PC-3 (cell line): ENCODE data around the gene UMAD1. TPM values are rescaled to one million over a fixed set of nuclear protein-coding genes. Genes with fewer than 3 reads are reported as not detected.

Experiments used
- ATAC-seq: fragments of 200-7000 bp; cut with Tn5 transposase; 2 replicates; pipeline ENCODE4 v1.9.1; 2020; ENCODE audit warnings: mild to moderate bottlenecking, moderate library complexity
- BruUV-seq: library from RNA; stranded (reverse); fragments of 400-500 nt; replicated peaks from 2 replicates; lab custom pipeline; 2021; lab: Mats Ljungman, UMichigan
- CTCF ChIA-PET: fragments of 300-600 bp; sonication (Branson Sonifier 250); formaldehyde crosslinking; loops from one replicate; lab custom pipeline; 2022; ENCODE audit warnings: antibody characterized with exemption; lab: Charles Lee
- POLR2A ChIA-PET: fragments of 300-600 bp; sonication (Branson Sonifier 250); formaldehyde crosslinking; loops from one replicate; lab custom pipeline; 2022; ENCODE audit warnings: antibody characterized with exemption; ENCODE audit not compliant: unreplicated experiment; lab: Charles Lee
- DNase-seq: peaks from one replicate; pipeline ENCODE4 v3.0.0-alpha.2; 2015
- H2AFZ ChIP-seq: fragments of 300-600 bp; sonication (generic); 2 replicates; pipeline ENCODE4 v1.6.0; 2016; ENCODE audit warnings: antibody characterized with exemption, low read length
- H3F3A ChIP-seq: fragments of 300-600 bp; sonication (generic); one replicate; pipeline ENCODE4 v1.6.0; 2017; ENCODE audit warnings: antibody characterized with exemption, low read length, control low read depth, mild to moderate bottlenecking; ENCODE audit not compliant: unreplicated experiment
- H3K27ac ChIP-seq: fragments of 300-600 bp; sonication (generic); 2 replicates; pipeline ENCODE4 v1.5.1; 2016; ENCODE audit warnings: mild to moderate bottlenecking, low read length
- H3K27me3 ChIP-seq: fragments of 300-600 bp; sonication (generic); 2 replicates; pipeline ENCODE4 v1.6.1; 2016; ENCODE audit warnings: low read length, mixed read lengths
- H3K36me3 ChIP-seq: fragments of 300-600 bp; sonication (generic); 2 replicates; pipeline ENCODE4 v1.6.1; 2016; ENCODE audit warnings: low read depth, mixed run types, low read length, mixed read lengths
- H3K4me1 ChIP-seq: fragments of 300-600 bp; sonication (generic); 2 replicates; pipeline ENCODE4 v1.5.1; 2016; ENCODE audit warnings: low read length; ENCODE audit not compliant: insufficient read depth
- H3K4me2 ChIP-seq: fragments of 300-600 bp; sonication (generic); 2 replicates; pipeline ENCODE4 v1.6.0; 2016; ENCODE audit warnings: low read length
- H3K4me3 ChIP-seq: fragments of 300-600 bp; sonication (generic); 2 replicates; pipeline ENCODE4 v1.5.1; 2016; ENCODE audit warnings: mild to moderate bottlenecking, low read length, mixed read lengths
- H3K79me2 ChIP-seq: fragments of 300-600 bp; sonication (generic); 2 replicates; pipeline ENCODE4 v1.6.1; 2017; ENCODE audit warnings: low read length, mixed read lengths
- H3K9ac ChIP-seq: fragments of 300-600 bp; sonication (generic); 2 replicates; pipeline ENCODE4 v1.6.0; 2016; ENCODE audit warnings: mild to moderate bottlenecking, low read length
- H3K9me2 ChIP-seq: fragments of 300-600 bp; sonication (generic); replicated peaks from 2 replicates; pipeline ENCODE4 v1.6.1; 2016; ENCODE audit warnings: mixed run types, low read length, mixed read lengths
- H3K9me3 ChIP-seq: fragments of 300-600 bp; sonication (generic); 2 replicates; pipeline ENCODE4 v1.6.1; 2016; ENCODE audit warnings: low read length, mixed read lengths
- H4K20me1 ChIP-seq: fragments of 300-600 bp; sonication (generic); 2 replicates; pipeline ENCODE4 v1.6.1; 2016; ENCODE audit warnings: low read length, mixed read lengths
- CTCF ChIP-seq: fragments of 300-600 bp; sonication (generic); conservative IDR thresholded peaks from 2 replicates; pipeline ENCODE4 v1.5.1; 2017; ENCODE audit warnings: antibody characterized with exemption, low read depth, mild to moderate bottlenecking, low read length
- EZH2 ChIP-seq: fragments of 300-600 bp; sonication (generic); IDR thresholded peaks from one replicate; pipeline ENCODE4 v1.6.1; 2017; ENCODE audit warnings: antibody characterized with exemption, mild to moderate bottlenecking, low read length; ENCODE audit not compliant: unreplicated experiment
- EZH2phosphoT487 ChIP-seq: fragments of 300-600 bp; sonication (generic); IDR thresholded peaks from 2 replicates; pipeline ENCODE4 v1.6.1; 2018; ENCODE audit warnings: mild to moderate bottlenecking, antibody characterized with exemption, low read length, borderline replicate concordance
- intact Hi-C: fragments of 100-400 bp; cut with micrococcal nuclease; formaldehyde crosslinking; loops from 2 replicates; pipeline ENCODE4 v1.9.0; 2023
- total RNA-seq: library from RNA; depleted of rRNA; stranded (reverse); fragments of >200 nt; gene quantifications from 2 replicates; pipeline ENCODE4 v1.2.3, GENCODE V29; 2014

The UMAD1 gene
- total RNA-seq, 1 experiment from 2014 or later = 8.9 TPM

- ChIA-PET CTCF (no interaction called here), POLR2A (no interaction called here)
- H3K79me2 ChIP-seq = peaks cover 40% of the 10 kb centered on the region
- no peak overlapping the region for H3K4me2 ChIP-seq
- TF ChIP-seq CTCF (no peak), EZH2 (no peak), EZH2phosphoT487 (no peak)
- no peak overlapping the region for H2AFZ ChIP-seq
- no peak overlapping the region for H3K4me3 ChIP-seq
- H3K27me3 ChIP-seq = no peaks in the 10 kb centered on the region
- peaks cover 14% of the 10 kb centered on the region for H3K4me1 ChIP-seq
- no peaks in the 10 kb centered on the region for H3K9me3 ChIP-seq
- no peaks in the 10 kb centered on the region for H3K9me2 ChIP-seq
- ATAC-seq (no peak), DNase-seq (no peak)
- H3K36me3 ChIP-seq = no peaks in the 10 kb centered on the region
- H3F3A ChIP-seq = no peaks in the 10 kb centered on the region
- no peaks in the 10 kb centered on the region for H4K20me1 ChIP-seq
- no peak overlapping the region for H3K9ac ChIP-seq
- no TSS peak for BruUV-seq
- no peak overlapping the region for H3K27ac ChIP-seq
- intact Hi-C loops = no loop called here
Measured at GRCh38 chr7:7650682-7651206, 10.2 kb downstream of the UMAD1 start.

GRCh38 chr7:7651479-7651878 is 10.9 kb downstream of the UMAD1 start:
- Histone ChIP-seq H3F3A (no peaks in the 10 kb centered on the region), H3K79me2 (peaks cover 40% of the 10 kb centered on the region), H3K9me3 (no peaks in the 10 kb centered on the region), H2AFZ (no peak overlapping the region), H3K36me3 (no peaks in the 10 kb centered on the region), H3K9me2 (no peaks in the 10 kb centered on the region), H3K9ac (no peak overlapping the region), H3K4me1 (peaks cover 14% of the 10 kb centered on the region), H3K4me3 (no peak overlapping the region), H3K4me2 (no peak overlapping the region), H3K27me3 (no peaks in the 10 kb centered on the region), H4K20me1 (no peaks in the 10 kb centered on the region), H3K27ac (no peak overlapping the region)
- DNase-seq = no peak
- ATAC-seq = no peak
- TF ChIP-seq EZH2phosphoT487 = no peak
- no peak for TF ChIP-seq CTCF
- no peak for TF ChIP-seq EZH2
- BruUV-seq = no TSS peak
- intact Hi-C loops = no loop called here
- POLR2A ChIA-PET = no interaction called here
- CTCF ChIA-PET = no interaction called here

GRCh38 chr7:7652798-7653540 is 12.4 kb downstream of the UMAD1 start:
- H3K9me2 ChIP-seq = no peaks in the 10 kb centered on the region
- DNase-seq (peak; percentile 9), ATAC-seq (peak; percentile 79)
- no peaks in the 10 kb centered on the region for H3K27me3 ChIP-seq
- TF ChIP-seq EZH2 (no peak), CTCF (no peak), EZH2phosphoT487 (no peak)
- intact Hi-C loops = no loop called here
- peak overlapping the region; percentile 41 for H3K27ac ChIP-seq
- H3K36me3 ChIP-seq = no peaks in the 10 kb centered on the region
- no peaks in the 10 kb centered on the region for H3K9me3 ChIP-seq
- no peaks in the 10 kb centered on the region for H4K20me1 ChIP-seq
- CTCF ChIA-PET = no interaction called here
- H3K4me1 ChIP-seq = peaks cover 14% of the 10 kb centered on the region
- peaks cover 33% of the 10 kb centered on the region for H3K79me2 ChIP-seq
- H3K4me3 ChIP-seq = no peak overlapping the region
- H3F3A ChIP-seq = no peaks in the 10 kb centered on the region
- no TSS peak for BruUV-seq
- no peak overlapping the region for H3K4me2 ChIP-seq
- H2AFZ ChIP-seq = no peak overlapping the region
- H3K9ac ChIP-seq = no peak overlapping the region
- POLR2A ChIA-PET = no interaction called here
